CD14-positive monocyte (primary cell): Measurements from ENCODE around the gene WDR6. TPM values are rescaled to one million over a fixed set of nuclear protein-coding genes. Genes with fewer than 3 reads are reported as not detected.

Experiments used
- DNase-seq, 3 donors: peaks; one replicate each; pipeline ENCODE4 v3.0.0-alpha.2; 2011 to 2022
- H2AFZ ChIP-seq: 2 replicates; pipeline ENCODE4 v1.6.0; 2012; ENCODE audit warnings: mild to moderate bottlenecking, low read depth, low read length, inconsistent platforms; ENCODE audit not compliant: insufficient read depth, poor library complexity, severe bottlenecking
- H3K27ac ChIP-seq, 2 donors: 1 replicate in 1 of 2; 2 replicates in 1 of 2; pipeline ENCODE4 v1.5.1; 2012 to 2013; ENCODE audit warnings: low read length in 2 of 2, control low read depth in 1 of 2, inconsistent platforms in 1 of 2, low read depth in 1 of 2, mild to moderate bottlenecking in 1 of 2
- H3K27me3 ChIP-seq, 2 donors: one replicate each; pipeline versions ENCODE4 v1.6.0 to v1.6.1; 2011 to 2013; ENCODE audit warnings: low read length in 2 of 2; ENCODE audit not compliant: control insufficient read depth in 2 of 2, insufficient read depth in 2 of 2
- H3K36me3 ChIP-seq, 2 donors: replicated peaks in 1 of 2; 1 replicate in 1 of 2; 2 replicates in 1 of 2; pipeline versions ENCODE4 v1.5.1 to v1.6.1; 2012 to 2013; ENCODE audit warnings: low read length in 2 of 2, control low read depth in 1 of 2, inconsistent platforms in 1 of 2, mild to moderate bottlenecking in 1 of 2; ENCODE audit not compliant: insufficient read depth in 2 of 2, control insufficient read depth in 1 of 2
- H3K4me1 ChIP-seq, 2 donors: 1 replicate in 1 of 2; 2 replicates in 1 of 2; pipeline versions ENCODE4 v1.5.1 to v1.6.1; 2012 to 2013; ENCODE audit warnings: low read length in 2 of 2, control low read depth in 1 of 2, inconsistent platforms in 1 of 2, mild to moderate bottlenecking in 1 of 2, moderate library complexity in 1 of 2; ENCODE audit not compliant: insufficient read depth in 2 of 2, control insufficient read depth in 1 of 2
- H3K4me2 ChIP-seq: replicated peaks from 2 replicates; pipeline ENCODE3; 2012; ENCODE audit warnings: low read length, moderate library complexity, mild to moderate bottlenecking; ENCODE audit not compliant: poor library complexity, severe bottlenecking; ENCODE audit errors: extremely low read depth
- H3K4me3 ChIP-seq, 3 experiments: fragments of 200-600 bp in 1 of 3; sonication (generic) in 1 of 3; replicated peaks in 1 of 3; 1 replicate in 2 of 3; 2 replicates in 1 of 3; pipeline ENCODE4 v1.5.1; 2011 to 2013; ENCODE audit warnings: low read length in 3 of 3, mild to moderate bottlenecking in 3 of 3, control low read depth in 2 of 3, low read depth in 2 of 3, inconsistent platforms in 1 of 3, moderate library complexity in 1 of 3
- H3K79me2 ChIP-seq: 2 replicates; pipeline ENCODE4 v1.6.0; 2012; ENCODE audit warnings: mild to moderate bottlenecking, control low read depth, inconsistent platforms, low read length, moderate library complexity; ENCODE audit not compliant: insufficient read depth
- H3K9ac ChIP-seq: 2 replicates; pipeline ENCODE4 v1.6.0; 2017; ENCODE audit warnings: low read length, mild to moderate bottlenecking; ENCODE audit not compliant: insufficient read depth, poor library complexity, severe bottlenecking
- H3K9me3 ChIP-seq, 2 donors: replicated peaks in 1 of 2; 1 replicate in 1 of 2; 2 replicates in 1 of 2; pipeline versions ENCODE4 v1.5.1 to v1.6.1; 2012 to 2013; ENCODE audit warnings: low read length in 2 of 2, control low read depth in 1 of 2; ENCODE audit not compliant: control insufficient read depth in 1 of 2, insufficient read depth in 1 of 2
- H4K20me1 ChIP-seq: 2 replicates; pipeline ENCODE4 v1.6.0; 2012; ENCODE audit warnings: mild to moderate bottlenecking, low read length, control low read depth, moderate library complexity; ENCODE audit not compliant: insufficient read depth
- H3K27ac Mint-ChIP-seq, 7 donors: one replicate each; pipeline ENCODE4 v1.8.0; 2020; ENCODE audit warnings: mild to moderate bottlenecking in 7 of 7, mixed read lengths in 7 of 7, moderate library complexity in 6 of 7, inconsistent platforms in 2 of 7
- H3K27me3 Mint-ChIP-seq, 3 donors: one replicate each; pipeline ENCODE4 v1.8.0; 2021 to 2022; ENCODE audit warnings: low read depth in 3 of 3, mild to moderate bottlenecking in 3 of 3, mixed read lengths in 3 of 3, moderate library complexity in 3 of 3, inconsistent platforms in 1 of 3
- H3K36me3 Mint-ChIP-seq, 2 donors: one replicate each; pipeline ENCODE4 v1.8.0; 2020; ENCODE audit warnings: mixed read lengths in 2 of 2, inconsistent platforms in 1 of 2, mild to moderate bottlenecking in 1 of 2
- H3K4me1 Mint-ChIP-seq: one replicate; pipeline ENCODE4 v1.8.0; 2020; ENCODE audit warnings: mild to moderate bottlenecking, mixed read lengths
- H3K4me3 Mint-ChIP-seq, 2 donors: one replicate each; pipeline ENCODE4 v1.8.0; 2020; ENCODE audit warnings: mild to moderate bottlenecking in 2 of 2, mixed read lengths in 2 of 2, moderate library complexity in 1 of 2
- H3K9me3 Mint-ChIP-seq, 7 donors: one replicate each; pipeline ENCODE4 v1.8.0; 2020 to 2022; ENCODE audit warnings: mixed read lengths in 7 of 7, mild to moderate bottlenecking in 6 of 7, moderate library complexity in 6 of 7, inconsistent platforms in 2 of 7
- WGBS: methylation state at CpG from one replicate; pipeline ENCODE4 v1.1.5; 2013; ENCODE audit warnings: missing lambda C conversion rate; ENCODE audit not compliant: insufficient coverage; 5-methylcytosine and 5-hydroxymethylcytosine counted together
- intact Hi-C, 2 donors: fragments of 100-400 bp; cut with micrococcal nuclease; formaldehyde crosslinking; loops; one replicate each; pipeline versions ENCODE4 v1.15.0 to v1.15.1; 2023
- polyA plus RNA-seq, 3 donors: library from polyadenylated mRNA; depleted of rRNA in 1 of 3; unstranded in 2 of 3; stranded (reverse) in 1 of 3; fragments of 300-500 nt in 2 of 3; fragments of >200 nt in 1 of 3; fragmentation: Illumina TruSeq in 2 of 3; gene quantifications; 1 replicate in 2 of 3; 2 replicates in 1 of 3; pipeline ENCODE4 v1.2.3, GENCODE V29; 2012 to 2021
- TF ChIP-seq, protein P1 (sequence below): fragments of 200-600 bp; IDR thresholded peaks from one replicate; pipeline ENCODE4 v1.8.0; 2022; ENCODE audit warnings: antibody characterized with exemption, mild to moderate bottlenecking

The WDR6 gene
- polyA plus RNA-seq, 3 donors = 30.6 to 103 (median 46.3) TPM

DNA sequence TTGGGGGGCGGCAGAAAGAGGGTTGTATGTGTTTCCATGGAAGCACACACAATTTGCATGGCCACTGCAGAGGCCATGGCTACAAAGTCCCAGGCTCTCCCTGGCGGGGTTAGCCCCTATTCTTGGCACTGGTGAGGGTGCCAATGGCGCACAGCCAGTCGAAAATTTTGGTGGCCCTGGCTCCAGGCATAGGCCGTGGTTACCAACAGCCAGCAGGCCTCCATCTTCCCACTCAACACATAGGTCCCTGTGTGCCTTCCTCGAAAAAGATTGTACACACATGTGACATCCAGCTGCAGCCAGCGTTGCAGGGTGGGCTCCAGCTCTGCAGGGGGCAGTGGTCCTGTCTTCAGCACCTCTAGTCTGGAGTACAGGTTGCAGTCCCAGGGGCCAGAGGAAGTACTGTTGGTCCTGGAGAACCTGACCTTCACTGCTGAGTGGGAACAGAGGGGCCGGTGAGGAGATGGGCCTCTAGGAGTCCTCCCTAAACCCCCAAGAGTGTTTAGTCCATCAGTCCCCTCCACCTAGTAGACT is 10.0 kb upstream of the WDR6 start:
- Mint-ChIP-seq H3K36me3 (peaks cover 15 to 38% of the 10 kb centered on the region in 2 donors), H3K4me1 (peaks cover 7% of the 10 kb centered on the region), H3K4me3 (no peak overlapping the region), H3K27me3 (peaks cover 0 to 1% (median 0%) of the 10 kb centered on the region in 3 donors), H3K9me3 (no peaks in the 10 kb centered on the region), H3K27ac (no peak overlapping the region)
- H3K9me3 ChIP-seq = no peaks in the 10 kb centered on the region
- intact Hi-C loops = loop anchor here in 1 of 2 donors (10.0 kb wide), 1 partner anchor 158 kb away; no protein-coding TSS in a partner anchor
- H3K36me3 ChIP-seq = peaks cover 6 to 26% of the 10 kb centered on the region in 2 donors
- H2AFZ ChIP-seq = no peak overlapping the region
- no peaks in the 10 kb centered on the region for H4K20me1 ChIP-seq
- peaks cover 3% of the 10 kb centered on the region for H3K79me2 ChIP-seq
- H3K4me3 ChIP-seq = no peak overlapping the region
- H3K27ac ChIP-seq = no peak overlapping the region
- TF ChIP-seq, protein P1, sequence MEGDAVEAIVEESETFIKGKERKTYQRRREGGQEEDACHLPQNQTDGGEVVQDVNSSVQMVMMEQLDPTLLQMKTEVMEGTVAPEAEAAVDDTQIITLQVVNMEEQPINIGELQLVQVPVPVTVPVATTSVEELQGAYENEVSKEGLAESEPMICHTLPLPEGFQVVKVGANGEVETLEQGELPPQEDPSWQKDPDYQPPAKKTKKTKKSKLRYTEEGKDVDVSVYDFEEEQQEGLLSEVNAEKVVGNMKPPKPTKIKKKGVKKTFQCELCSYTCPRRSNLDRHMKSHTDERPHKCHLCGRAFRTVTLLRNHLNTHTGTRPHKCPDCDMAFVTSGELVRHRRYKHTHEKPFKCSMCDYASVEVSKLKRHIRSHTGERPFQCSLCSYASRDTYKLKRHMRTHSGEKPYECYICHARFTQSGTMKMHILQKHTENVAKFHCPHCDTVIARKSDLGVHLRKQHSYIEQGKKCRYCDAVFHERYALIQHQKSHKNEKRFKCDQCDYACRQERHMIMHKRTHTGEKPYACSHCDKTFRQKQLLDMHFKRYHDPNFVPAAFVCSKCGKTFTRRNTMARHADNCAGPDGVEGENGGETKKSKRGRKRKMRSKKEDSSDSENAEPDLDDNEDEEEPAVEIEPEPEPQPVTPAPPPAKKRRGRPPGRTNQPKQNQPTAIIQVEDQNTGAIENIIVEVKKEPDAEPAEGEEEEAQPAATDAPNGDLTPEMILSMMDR = no peak
- no peak for DNase-seq
- 92% methylated on average over 7 of the region's 8 CpGs for WGBS
- no peak overlapping the region for H3K4me2 ChIP-seq
- no peaks in the 10 kb centered on the region for H3K27me3 ChIP-seq
- H3K4me1 ChIP-seq = no peaks in the 10 kb centered on the region
- H3K9ac ChIP-seq = no peak overlapping the region

DNA sequence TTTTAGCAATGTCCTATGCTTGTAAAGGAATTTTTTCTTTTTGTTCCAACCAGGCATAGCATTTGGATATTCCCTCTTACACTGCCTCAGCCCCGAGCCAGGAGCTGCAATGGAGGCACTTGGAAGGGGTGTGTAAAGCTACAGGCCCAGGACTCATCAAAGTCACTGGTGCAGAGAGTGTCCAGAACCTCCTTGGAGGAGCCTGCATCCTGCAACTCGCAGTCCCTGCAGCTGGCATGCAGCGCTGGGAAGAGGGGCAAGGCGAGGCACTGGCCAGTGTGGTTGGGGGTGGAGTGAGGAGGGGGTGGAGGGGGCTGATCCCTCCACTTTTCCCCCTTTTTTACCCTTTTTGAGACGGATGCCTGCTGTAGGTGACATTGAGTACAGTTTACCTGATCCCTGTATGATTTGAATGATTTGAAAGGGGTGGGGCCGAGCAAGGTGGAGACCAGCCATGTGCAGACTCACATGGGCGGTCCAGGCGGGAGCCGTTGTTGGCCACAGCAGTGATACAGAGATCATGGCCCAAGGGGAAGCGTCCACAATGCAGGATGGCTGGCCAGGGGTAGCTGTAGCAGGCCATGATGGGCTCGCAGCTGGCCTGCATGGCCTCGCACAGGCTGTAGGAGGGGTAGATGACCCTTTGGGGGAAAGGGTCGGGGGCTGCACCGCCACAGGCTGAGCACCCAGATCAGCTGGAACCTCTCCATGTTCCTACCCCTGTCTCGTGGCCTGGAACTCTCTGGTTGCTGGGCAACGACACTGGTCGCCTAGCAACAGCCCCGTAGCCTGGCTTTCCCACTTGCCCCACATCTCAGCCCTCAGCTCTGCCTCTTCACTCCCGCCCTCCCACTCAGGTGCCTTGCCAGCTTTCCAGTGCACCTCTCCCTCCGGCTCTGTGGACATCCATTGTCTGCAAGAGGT is 9.2 kb upstream of the WDR6 start:
- Mint-ChIP-seq H3K9me3 (no peaks in the 10 kb centered on the region), H3K4me1 (peaks cover 7% of the 10 kb centered on the region), H3K27me3 (peaks cover 0 to 3% (median 0%) of the 10 kb centered on the region in 3 donors), H3K27ac (no peak overlapping the region), H3K36me3 (peaks cover 19 to 38% of the 10 kb centered on the region in 2 donors), H3K4me3 (no peak overlapping the region)
- Histone ChIP-seq H4K20me1 (no peaks in the 10 kb centered on the region), H3K27ac (no peak overlapping the region), H3K27me3 (no peaks in the 10 kb centered on the region), H3K4me3 (no peak overlapping the region), H3K4me1 (no peaks in the 10 kb centered on the region), H2AFZ (no peak overlapping the region), H3K4me2 (no peak overlapping the region), H3K36me3 (peaks cover 6 to 26% of the 10 kb centered on the region in 2 donors), H3K9me3 (no peaks in the 10 kb centered on the region), H3K9ac (no peak overlapping the region), H3K79me2 (no peaks in the 10 kb centered on the region)
- intact Hi-C loops = loop anchor here in 1 of 2 donors (10.0 kb wide), 1 partner anchor 157 kb away; no protein-coding TSS in a partner anchor
- TF ChIP-seq, protein P1 = no peak
- no peak for DNase-seq
- 94% methylated on average over 11 of the region's 20 CpGs for WGBS
